Smooth muscle cell of the brain vasculature (primary cell): ENCODE results near the gene FAM163B.

Source experiments
- DNase-seq: peaks from one replicate; pipeline ENCODE4 v3.0.0-alpha.2; 2012; ENCODE audit warnings: low read depth, low spot score

FAM163B gene

DNA sequence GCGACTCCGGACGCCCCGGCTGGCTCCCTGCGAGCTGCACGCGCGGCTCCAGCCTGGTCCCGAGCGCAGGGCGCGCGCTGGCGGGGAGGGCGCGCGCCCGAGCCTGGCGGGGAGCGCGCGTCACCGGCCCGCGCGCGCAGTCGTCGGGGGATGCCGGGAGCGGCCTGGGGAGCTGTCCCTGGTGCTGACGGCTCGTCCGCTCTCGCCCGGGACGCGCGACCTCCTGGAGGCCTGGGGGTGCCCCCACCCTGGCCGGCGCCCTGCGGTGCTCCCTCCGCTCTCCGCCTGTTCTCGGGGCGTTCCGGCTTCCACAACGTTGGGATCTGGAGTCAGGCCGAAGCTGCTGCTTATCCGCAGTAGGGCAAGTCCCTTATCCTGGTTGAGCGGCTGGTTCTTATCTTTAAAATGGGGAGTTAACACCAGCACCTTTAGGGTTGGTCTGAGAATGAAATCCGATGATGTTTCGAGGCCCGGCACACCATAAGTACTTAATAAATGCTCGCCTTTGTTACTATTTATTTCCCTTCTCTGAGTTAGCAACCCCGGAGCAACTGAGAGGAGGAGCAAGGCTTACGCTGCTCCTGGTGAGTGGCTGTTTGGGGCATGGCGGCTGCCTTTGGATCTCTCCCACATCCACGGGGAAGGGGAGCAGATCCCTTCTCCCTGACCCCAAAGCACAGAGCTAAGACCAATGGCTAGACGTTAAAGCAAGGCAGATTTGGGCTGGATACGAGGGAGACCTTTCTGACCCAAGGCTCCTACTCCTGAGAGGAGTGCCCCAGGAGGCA lies at the start of gene FAM163B:
TSS of gene FAM163B (minus strand) at position 79 of the 788 bp plus-strand sequence. CDS start 29,166 bp downstream, outside the sequence.
- no peak for DNase-seq

- DNase-seq: no peak
Measured at GRCh38 chr9:133657120-133657661, 48.0 kb upstream of the FAM163B start.

DNA sequence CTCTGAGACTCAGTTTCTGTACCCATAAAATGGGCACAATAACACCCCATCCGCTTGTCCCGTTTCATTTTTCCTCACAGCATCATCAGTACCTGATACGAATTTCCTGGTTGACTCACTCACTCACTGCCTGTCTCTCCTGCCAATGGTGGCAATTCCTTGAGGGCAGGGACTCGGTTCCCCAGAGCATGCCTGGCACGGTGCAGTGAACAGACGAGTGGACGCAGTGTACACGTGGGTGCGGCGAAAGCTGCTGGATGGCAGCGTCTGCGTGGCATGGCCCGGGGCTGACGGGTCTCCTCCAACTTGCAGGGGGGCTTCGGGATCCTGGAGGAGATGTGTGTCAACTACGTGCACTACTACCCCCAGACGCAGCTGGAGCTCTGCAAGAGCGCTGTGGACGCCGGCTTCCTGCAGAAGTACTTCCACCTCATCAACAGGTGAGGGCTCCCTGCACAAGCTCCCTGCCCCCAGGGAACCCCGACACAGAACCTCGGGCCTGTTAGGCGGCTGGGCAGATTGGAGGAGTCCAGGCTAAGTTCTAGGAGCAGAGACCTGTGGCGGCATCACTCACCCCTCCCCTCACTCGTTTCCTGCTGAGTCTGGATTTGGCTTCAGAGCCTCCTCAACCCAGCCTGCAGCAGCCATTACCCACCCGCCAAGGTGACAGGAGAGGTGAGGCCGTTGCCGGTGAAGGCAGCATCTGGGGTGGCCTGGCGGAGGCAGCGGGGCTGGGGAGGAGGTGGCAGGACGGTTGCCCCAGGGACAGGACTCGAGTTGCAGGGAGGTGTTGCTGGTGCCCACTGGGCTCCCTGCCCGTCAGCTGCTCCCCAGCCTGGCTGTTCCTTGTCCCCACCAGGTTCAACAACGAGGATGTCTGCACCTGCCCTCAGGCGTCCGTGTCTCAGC lies 47.3 kb upstream of the FAM163B start:
- DNase-seq: no peak

GRCh38 chr9:133655701-133656100 lies 46.5 kb upstream of the FAM163B start:
- DNase-seq: no peak

- no peak for DNase-seq
Measured at GRCh38 chr9:133654736-133655657, 45.8 kb upstream of the FAM163B start.

DNA sequence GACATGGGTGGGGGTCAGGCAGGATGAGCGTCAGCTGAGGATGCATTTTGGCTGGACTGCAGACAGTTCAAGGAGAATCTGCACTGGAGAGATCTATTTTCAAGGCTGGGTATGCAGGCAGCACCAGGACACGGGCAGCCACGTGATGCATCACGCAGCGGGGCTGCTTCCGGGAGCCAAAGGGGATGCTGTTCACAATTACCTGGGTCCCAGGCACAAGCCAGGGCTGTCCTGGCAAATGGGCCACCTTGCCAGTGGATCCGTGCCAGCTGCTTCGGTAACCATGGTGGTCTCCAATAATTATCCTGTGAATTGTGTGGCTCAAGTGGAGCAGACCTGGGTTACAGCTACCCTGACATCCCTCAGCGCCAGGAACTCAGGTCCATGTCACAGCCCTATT lies 44.4 kb upstream of the FAM163B start:
- no peak for DNase-seq

DNA sequence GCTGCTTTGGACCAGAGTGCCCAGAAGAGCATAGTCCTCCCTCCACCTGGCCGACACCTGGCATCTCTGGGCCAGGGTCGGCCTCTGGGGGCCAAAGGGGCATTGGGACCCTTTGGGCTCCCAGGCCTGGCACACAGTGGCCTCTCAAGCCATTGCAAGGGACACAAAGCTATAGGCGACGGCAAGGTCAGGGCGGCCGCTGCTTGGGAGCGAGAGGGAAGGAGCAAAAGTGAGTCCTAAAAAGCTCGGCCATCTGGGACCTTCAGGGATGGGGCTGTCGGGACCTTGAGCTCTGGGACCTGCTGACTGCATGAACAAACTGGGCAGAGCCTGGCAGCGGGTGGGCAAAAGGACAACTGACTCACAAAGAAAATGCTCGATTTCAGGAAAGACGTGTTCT lies 40.8 kb upstream of the FAM163B start:
- no peak for DNase-seq

GRCh38 chr9:133649194-133649593 lies 40.0 kb upstream of the FAM163B start:
- no peak for DNase-seq

DNA sequence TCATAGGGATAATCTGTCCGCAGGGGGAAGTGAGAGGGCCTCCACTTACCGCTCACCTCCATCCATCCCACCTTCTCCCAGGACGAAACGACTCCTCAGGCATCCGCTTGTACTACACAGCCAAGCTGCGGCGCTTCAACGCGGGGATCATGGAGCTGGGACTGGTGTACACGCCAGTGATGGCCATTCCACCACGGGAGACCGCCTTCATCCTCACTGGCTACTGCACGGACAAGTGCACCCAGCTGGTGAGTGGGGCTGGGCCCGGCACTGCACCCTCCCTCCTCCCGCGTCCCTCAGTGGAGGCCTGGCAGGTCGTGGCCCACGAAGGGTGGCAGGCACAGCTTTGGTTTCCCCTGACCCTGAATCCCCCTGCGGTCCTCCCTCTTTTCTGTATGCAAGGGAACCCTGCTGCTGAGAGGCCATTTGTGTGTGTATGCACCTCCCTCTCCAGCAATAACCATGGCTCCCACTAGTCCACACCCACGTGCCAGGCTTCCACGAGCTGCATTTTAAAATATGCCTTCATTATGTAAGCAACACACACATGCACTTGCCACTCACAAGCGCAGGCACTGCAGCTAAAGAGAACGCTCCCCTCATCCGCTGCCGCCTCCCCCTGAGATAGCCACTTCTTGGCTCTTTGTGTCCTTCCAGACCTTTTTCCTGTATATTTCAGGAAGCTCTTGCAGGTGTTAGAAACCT lies 38.7 kb upstream of the FAM163B start:
- no peak for DNase-seq

GRCh38 chr9:133647148-133647547 lies 38.0 kb upstream of the FAM163B start:
- no peak for DNase-seq

DNA sequence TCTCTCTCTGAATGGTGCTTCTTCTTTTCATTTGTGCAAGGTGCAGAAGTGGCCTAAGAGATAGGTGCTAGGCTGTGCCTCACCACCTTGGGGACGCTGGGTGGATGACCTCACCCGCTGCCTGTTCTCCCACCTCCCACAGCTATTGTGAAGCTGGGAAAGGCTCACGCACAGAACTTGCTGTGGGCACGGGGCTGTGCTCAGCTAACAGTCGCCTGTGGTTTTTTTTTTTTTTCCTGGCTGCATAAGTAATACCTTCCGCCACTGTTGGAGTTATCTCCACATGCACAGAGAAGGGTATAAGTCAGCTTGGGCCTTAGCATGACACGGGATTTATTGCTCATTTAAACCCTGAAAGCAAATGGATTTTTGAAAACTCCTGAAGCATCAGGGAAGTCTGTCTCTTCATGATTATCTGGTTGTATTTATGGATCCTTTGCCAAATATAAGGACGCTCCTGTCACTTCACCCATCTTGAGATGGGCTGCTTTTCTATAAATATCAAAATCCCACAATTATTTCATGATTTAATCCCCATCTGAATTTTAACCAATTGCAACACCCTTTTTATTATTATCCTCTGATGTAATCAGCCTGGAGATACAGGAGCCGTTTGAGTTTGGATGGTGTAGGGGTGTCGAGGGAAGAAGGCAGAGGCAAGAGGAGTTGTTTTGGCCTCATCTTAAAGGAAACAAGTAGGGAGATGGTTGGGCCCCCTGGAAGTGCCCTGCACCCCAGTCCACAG lies 36.0 kb upstream of the FAM163B start:
- no peak for DNase-seq

DNA sequence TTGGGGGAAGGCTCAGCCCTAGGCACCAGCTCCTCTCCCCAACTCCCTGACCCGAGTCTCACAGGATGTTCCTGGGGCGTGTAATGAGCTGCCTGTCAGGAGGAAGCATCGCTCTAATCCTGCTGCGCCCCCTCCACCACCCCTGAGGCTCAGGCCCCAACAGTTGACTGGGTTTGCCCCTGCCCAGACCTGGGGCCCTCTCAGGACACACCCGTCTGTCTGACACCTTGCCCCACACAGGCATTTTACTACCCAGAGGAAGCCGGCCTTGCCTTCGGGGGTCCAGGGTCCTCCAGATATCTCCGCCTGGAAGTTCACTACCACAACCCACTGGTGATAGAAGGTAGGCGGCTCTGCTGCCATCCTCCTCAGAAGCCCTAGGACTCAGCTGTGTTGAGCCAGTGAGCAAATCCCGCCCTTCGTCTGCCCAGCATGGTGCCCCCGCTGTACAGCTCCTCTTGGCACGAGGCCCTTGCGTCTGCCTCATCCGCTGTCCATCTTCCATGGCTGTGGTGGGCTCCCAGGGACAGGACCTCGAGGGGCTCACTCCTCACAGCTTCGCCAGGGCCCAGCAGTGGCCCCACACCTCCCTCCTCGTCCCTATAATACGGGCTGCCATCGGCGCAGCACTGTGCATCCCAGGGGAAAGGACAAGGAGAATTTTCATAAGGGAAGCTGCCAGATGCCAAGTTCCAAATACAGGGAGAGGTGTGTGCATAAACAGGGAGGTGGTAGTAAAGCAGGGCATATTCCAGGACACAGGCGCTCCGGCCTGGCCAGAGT lies 35.0 kb upstream of the FAM163B start:
- DNase-seq: no peak

- no peak for DNase-seq
Measured at GRCh38 chr9:133643362-133643755, 34.2 kb upstream of the FAM163B start.

- no peak for DNase-seq
Measured at GRCh38 chr9:133642708-133643361, 33.6 kb upstream of the FAM163B start.

GRCh38 chr9:133641861-133642595 lies 32.8 kb upstream of the FAM163B start:
- no peak for DNase-seq

GRCh38 chr9:133641396-133641655 lies 32.1 kb upstream of the FAM163B start:
- no peak for DNase-seq

DNA sequence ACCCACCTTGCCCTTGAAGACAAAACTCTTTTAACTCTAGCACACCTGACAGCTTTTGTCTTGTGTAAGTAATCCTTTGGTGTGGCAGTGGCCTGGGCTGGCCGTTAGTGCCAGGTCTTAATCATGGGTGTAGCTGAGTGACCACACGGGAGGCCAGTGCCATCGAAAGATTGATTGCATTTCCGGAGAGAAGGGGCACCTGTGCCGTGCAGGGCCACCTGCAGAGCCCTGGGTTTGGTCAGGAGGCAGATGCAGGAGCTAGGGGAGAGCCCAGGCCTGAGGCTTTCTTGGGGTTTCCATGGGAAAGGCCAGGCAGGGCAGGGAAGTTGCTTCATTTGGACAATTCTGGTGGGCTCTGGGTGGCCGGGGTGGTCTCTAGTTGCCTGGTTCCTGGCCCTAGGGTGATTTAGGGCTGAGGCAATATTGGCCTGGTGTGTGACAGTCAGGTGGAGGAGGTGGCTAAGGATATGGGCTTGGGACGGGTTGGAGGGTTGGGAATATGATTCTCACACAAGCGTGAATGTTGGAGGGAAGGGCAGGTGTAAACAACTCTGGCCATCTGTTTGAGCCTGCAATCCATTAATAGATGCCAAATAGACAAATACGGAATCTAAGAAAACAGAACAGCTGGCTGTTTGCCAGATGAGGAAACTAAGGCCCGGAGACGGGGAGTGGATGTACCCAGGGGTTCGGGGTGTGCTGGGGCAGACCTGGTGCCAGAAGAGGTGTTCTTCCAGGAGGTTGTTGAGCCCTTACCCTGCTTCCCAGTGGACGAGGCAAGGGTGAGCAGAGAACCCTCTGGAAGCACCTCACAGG lies 31.6 kb upstream of the FAM163B start:
- DNase-seq: no peak
